Psoas muscle (tissue), 8 donors: ENCODE data around the gene MED12. TPM values are rescaled to one million over a fixed set of nuclear protein-coding genes. Genes with fewer than 3 reads are reported as not detected.

ENCODE experiments used
- ATAC-seq, 4 donors: fragments of 200-7000 bp; cut with Tn5 transposase; one replicate each; pipeline ENCODE4 v1.9.1; 2020; ENCODE audit warnings: moderate library complexity in 3 of 4, mild to moderate bottlenecking in 2 of 4
- DNase-seq, 2 donors: peaks; one replicate each; pipeline ENCODE4 v3.0.0-alpha.2; 2020
- H3K27ac ChIP-seq: fragments of 200-600 bp; one replicate; pipeline ENCODE4 v1.8.0; 2022
- H3K27me3 ChIP-seq, 3 donors: fragments of 200-600 bp in 1 of 3; one replicate each; pipeline versions ENCODE4 v1.6.1 to v1.8.0; 2013 to 2022; ENCODE audit warnings: low read length in 2 of 3, mild to moderate bottlenecking in 2 of 3, moderate library complexity in 1 of 3; ENCODE audit not compliant: insufficient read depth in 3 of 3
- H3K36me3 ChIP-seq, 2 donors: fragments of 200-600 bp in 1 of 2; one replicate each; pipeline versions ENCODE4 v1.6.1 to v1.8.0; 2013 to 2022; ENCODE audit warnings: low read depth in 1 of 2, mild to moderate bottlenecking in 1 of 2, moderate library complexity in 1 of 2; ENCODE audit not compliant: insufficient read depth in 1 of 2
- H3K4me1 ChIP-seq: fragments of 200-600 bp; one replicate; pipeline ENCODE4 v1.8.0; 2022
- H3K4me3 ChIP-seq: fragments of 200-600 bp; one replicate; pipeline ENCODE4 v1.8.0; 2022; ENCODE audit warnings: mild to moderate bottlenecking
- H3K9me3 ChIP-seq: fragments of 200-600 bp; one replicate; pipeline ENCODE4 v1.8.0; 2022
- CTCF ChIP-seq: fragments of 200-600 bp; IDR thresholded peaks from one replicate; pipeline ENCODE4 v1.8.0; 2022; ENCODE audit warnings: antibody characterized with exemption
- WGBS, 3 donors: extraction: QIAGEN DNeasy Blood & Tissue Kit; methylation state at CpG; one replicate each; pipeline versions ENCODE4 v1.1.6 to v1.1.7; 2013; 5-methylcytosine and 5-hydroxymethylcytosine counted together
- intact Hi-C, 2 donors: fragments of 100-400 bp; cut with DNase I; formaldehyde crosslinking; loops; one replicate each; pipeline versions ENCODE4 v1.11.0 to v1.14.2; 2022
- polyA plus RNA-seq, 3 donors: library from polyadenylated mRNA; stranded (reverse); fragments of 200-250 nt; gene quantifications; one replicate each; pipeline ENCODE4 v1.2.3, GENCODE V29; 2013
- total RNA-seq, 4 donors: library from RNA; stranded (reverse); fragmentation: NEBNext Ultra II Directional in 2 of 4; extraction: Animal tissue kit (Norgen Biotek cat#: 25700) in 2 of 4; gene quantifications; one replicate each; pipeline versions ENCODE4 v1.2.1 to v1.2.4, GENCODE V29; 2021 to 2023
- donor health status: healthy with polysubstance abuse.
- donor health status: DM: no; HTN: no; CAD: no; lungs with moderate emphysema.
- donor health status: Bipolar disorder and iron deficiency.
- donor health status: healthy.
- donor health status: DM: yes; HTN: yes; CAD: no.
- donor health status: DM: no; HTN: no; CAD: no.
- donor health status: DM: no; HTN: no; CAD: no.
- donor health status: DM: yes; HTN: yes; CAD: no.

MED12 gene
- total and polyA plus RNA-seq, 7 donors: 7.1 to 24.8 (median 20.7) TPM

- H3K4me3 ChIP-seq: no peak overlapping the region
- DNase-seq (no peak), ATAC-seq (no peak)
- H3K27ac ChIP-seq: no peak overlapping the region
- intact Hi-C loops: no loop called here
- H3K9me3 ChIP-seq: no peaks in the 10 kb centered on the region
- H3K27me3 ChIP-seq: no peaks in the 10 kb centered on the region
- WGBS, 3 donors: 95 to 98% (median 95%) methylated on average over 7 to 8 of the region's 8 CpGs
- H3K4me1 ChIP-seq: no peaks in the 10 kb centered on the region
- no peaks in the 10 kb centered on the region for H3K36me3 ChIP-seq
- no peak for TF ChIP-seq CTCF
These were observed 49.7 kb downstream of the MED12 start for GRCh38 chrX:71168134-71168533.

GRCh38 chrX:71169586-71169985 is 51.2 kb downstream of the MED12 start:
- Histone ChIP-seq H3K27me3 (no peaks in the 10 kb centered on the region), H3K4me1 (no peaks in the 10 kb centered on the region), H3K4me3 (no peak overlapping the region), H3K36me3 (no peaks in the 10 kb centered on the region), H3K9me3 (no peaks in the 10 kb centered on the region), H3K27ac (no peak overlapping the region)
- DNase-seq (no peak), ATAC-seq (no peak)
- 75 to 89% (median 84%) methylated on average over 20 to 22 of the region's 22 CpGs for WGBS, 3 donors
- intact Hi-C loops: no loop called here
- TF ChIP-seq CTCF: no peak

GRCh38 chrX:71170660-71171059 is 52.3 kb downstream of the MED12 start:
- Histone ChIP-seq H3K36me3 (no peaks in the 10 kb centered on the region), H3K9me3 (no peaks in the 10 kb centered on the region), H3K4me3 (no peak overlapping the region), H3K27me3 (no peaks in the 10 kb centered on the region), H3K4me1 (no peaks in the 10 kb centered on the region), H3K27ac (no peak overlapping the region)
- DNase-seq (no peak), ATAC-seq (no peak)
- no peak for TF ChIP-seq CTCF
- intact Hi-C loops: loop anchor here (10.0 kb wide), 2 partner anchors 176 to 716 kb away; no protein-coding TSS in a partner anchor
- WGBS, 3 donors: 69 to 88% (median 86%) methylated on average over 5 of the region's 5 CpGs

- H3K27ac ChIP-seq: no peak overlapping the region
These were observed 52.9 kb downstream of the MED12 start for GRCh38 chrX:71171110-71171801.

More at GRCh38 chrX:71171110-71171801, 52.9 kb downstream of the MED12 start:
- no peaks in the 10 kb centered on the region for H3K9me3 ChIP-seq
- TF ChIP-seq CTCF: no peak
- 48 to 63% (median 63%) methylated on average over 9 to 12 of the region's 12 CpGs for WGBS, 3 donors
- no peaks in the 10 kb centered on the region for H3K27me3 ChIP-seq
- intact Hi-C loops: loop anchor here (10.0 kb wide), 2 partner anchors 176 to 716 kb away; no protein-coding TSS in a partner anchor
- no peaks in the 10 kb centered on the region for H3K36me3 ChIP-seq
- H3K4me1 ChIP-seq: no peaks in the 10 kb centered on the region
- H3K4me3 ChIP-seq: no peak overlapping the region
- ATAC-seq: no peak
- no peak for DNase-seq
